ENCODE measurements around the gene APMAP. TPM values are rescaled to one million over a fixed set of nuclear protein-coding genes. Genes with fewer than 3 reads are reported as not detected.

APMAP gene
- total and polyA plus RNA-seq, 9 of the 15 experiments (the other 6 are each of a cell fraction or from before 2014, with no cell fraction given): 6.7 to 18.2 (median 14.4) TPM

GRCh38 chr20:24938498-24938897 lies 54.1 kb downstream of the APMAP start (continued):
- TF ChIP-seq ZNF707 (CRISPR knock-in tag; conservative IDR thresholded peaks at IDR 0.05) (no peak), ZNF57 (CRISPR knock-in tag; IDR thresholded peaks at IDR 0.05) (no peak), ZNF395 (CRISPR knock-in tag; IDR thresholded peaks at IDR 0.05) (no peak)

- Histone ChIP-seq H3K9me1 (ENCODE audit: control insufficient read depth, insufficient read depth, low read length) (no peaks in the 10 kb centered on the region), H3K36me3 (ENCODE audit: control insufficient read depth, insufficient read depth, low read length) (no peaks in the 10 kb centered on the region), H3K27ac (ENCODE audit: extremely low read depth, low read depth, low read length) (no peak overlapping the region), H3K4me2 (ENCODE audit: insufficient read depth, low read length) (no peak overlapping the region), H4K20me1 (replicated peaks; ENCODE audit: control insufficient read depth, insufficient read depth, low read length) (no peaks in the 10 kb centered on the region), H3K79me2 (ENCODE audit: control insufficient read depth, insufficient read depth, low read length) (no peaks in the 10 kb centered on the region), H3K9me3 (replicated peaks; ENCODE audit: control insufficient read depth, insufficient read depth, low read depth, low read length) (no peaks in the 10 kb centered on the region), H3K4me1 (replicated peaks in 1 of 2; ENCODE audit: control insufficient read depth in 2 of 2, insufficient read depth in 2 of 2, low read length in 2 of 2) (peaks cover 0 to 3% of the 10 kb centered on the region in 2 experiments; a peak in 1 of 5 replicates), H2AFZ (ENCODE audit: low read depth, low read length) (no peak overlapping the region), H3K4me3 (no peak overlapping the region), H3K27me3 (ENCODE audit: control insufficient read depth in 2 of 2, insufficient read depth in 2 of 2, low read length in 2 of 2) (no peaks in the 10 kb centered on the region), H3K9ac (ENCODE audit: insufficient read depth in 1 of 2, low read depth in 2 of 2, low read length in 2 of 2) (no peak overlapping the region)
- no peak for FAIRE-seq
- no peak for ATAC-seq
- DNase-seq (ENCODE audit: extremely low read depth in 1 of 4, low spot score in 3 of 4): no peak
- 0% methylated on average over 1 of the region's 1 CpG for WGBS (ENCODE audit: insufficient coverage, low coverage, missing lambda C conversion rate)
- intact Hi-C loops (cut with micrococcal nuclease): no loop called here
- ChIA-PET CTCF (ENCODE audit: low intra/inter-chr PET ratio) (no interaction called here), POLR2A (no interaction called here)
- no TSS peak for BruUV-seq (replicated peaks)
- in situ Hi-C loops (cut with MboI): no loop called here
- TF ChIP-seq SMAD2 (IDR thresholded peaks at IDR 0.05; ENCODE audit: low read depth, low read length) (no peak), ZFPM2 (CRISPR knock-in tag; IDR thresholded peaks at IDR 0.05) (no peak), PHF8 (IDR thresholded peaks at IDR 0.05; ENCODE audit: borderline replicate concordance, low read length) (no peak), ZNF133 (CRISPR knock-in tag; IDR thresholded peaks at IDR 0.05) (no peak), LCOR (CRISPR knock-in tag; IDR thresholded peaks at IDR 0.05) (no peak), POLR2B (IDR thresholded peaks at IDR 0.05; ENCODE audit: low read depth, partially characterized antibody) (no peak), ARID4B (CRISPR knock-in tag; IDR thresholded peaks at IDR 0.05) (no peak), ZBTB2 (IDR thresholded peaks at IDR 0.05) (no peak), SFPQ (IDR thresholded peaks at IDR 0.05; ENCODE audit: low read depth, low read length) (no peak)
Measured at GRCh38 chr20:24937579-24937978, 55.0 kb downstream of the APMAP start.

Measured in K562 (cell line).